Ovary (tissue), 9 donors: Measurements from ENCODE around the gene AMFR. TPM values are rescaled to one million over a fixed set of nuclear protein-coding genes. Genes with fewer than 3 reads are reported as not detected.

Experiments
- DNase-seq, 5 donors: peaks; one replicate each; pipeline ENCODE4 v3.0.0-alpha.2; 2019 to 2020
- H3K27ac ChIP-seq, 2 donors: fragments of 200-600 bp; one replicate each; pipeline versions ENCODE4 v1.5.1 to v1.8.0; 2019 to 2022
- H3K27me3 ChIP-seq: fragments of 200-600 bp; one replicate; pipeline ENCODE4 v1.8.0; 2022
- H3K36me3 ChIP-seq: fragments of 200-600 bp; sonication (generic); one replicate; pipeline ENCODE4 v1.5.1; 2019
- H3K4me1 ChIP-seq: one replicate; pipeline ENCODE4 v1.8.1; 2013; ENCODE audit warnings: mild to moderate bottlenecking, moderate library complexity; ENCODE audit not compliant: insufficient read depth
- H3K4me3 ChIP-seq: fragments of 200-600 bp; sonication (generic); one replicate; pipeline ENCODE4 v1.5.1; 2017
- H3K9me3 ChIP-seq, 2 donors: fragments of 200-600 bp in 1 of 2; sonication (generic) in 1 of 2; one replicate each; pipeline versions ENCODE4 v1.5.1 to v1.8.1; 2013 to 2019; ENCODE audit warnings: mild to moderate bottlenecking in 1 of 2, moderate library complexity in 1 of 2
- EP300 ChIP-seq: sonication (generic); formaldehyde crosslinking; IDR thresholded peaks from one replicate; pipeline ENCODE4 v1.6.1; 2017; ENCODE audit warnings: antibody characterized with exemption
- POLR2A ChIP-seq: fragments of 450-650 bp; IDR thresholded peaks from one replicate; pipeline ENCODE4 v1.6.1; 2017; ENCODE audit warnings: antibody characterized with exemption, mild to moderate bottlenecking, moderate library complexity
- WGBS, 3 donors: extraction: QIAGEN DNeasy Blood & Tissue Kit in 1 of 3; methylation state at CpG; one replicate each; pipeline versions ENCODE4 v1.1.5 to v1.1.7; 2013 to 2017; 5-methylcytosine and 5-hydroxymethylcytosine counted together
- intact Hi-C, 4 donors: fragments of 100-400 bp; cut with DNase I; formaldehyde crosslinking; loops; one replicate each; pipeline versions ENCODE4 v1.11.0 to v1.15.1; 2022 to 2023
- polyA plus RNA-seq, 2 donors: library from polyadenylated mRNA; stranded (reverse); fragments of 200-250 nt in 1 of 2; fragments of 350-450 nt in 1 of 2; fragmentation: Illumina TruSeq in 1 of 2; extraction: RNeasy Lipid Tissue Mini Kit (QIAGEN cat#74804) in 1 of 2; gene quantifications; one replicate each; pipeline ENCODE4 v1.2.3, GENCODE V29; 2013 to 2014
- total RNA-seq, 7 donors: library from RNA; depleted of rRNA in 2 of 7; stranded (reverse); fragments of >200 nt in 2 of 7; fragmentation: NEBNext Ultra II Directional in 3 of 7; extraction: Animal tissue kit (Norgen Biotek cat#: 25700) in 3 of 7; gene quantifications; one replicate each; pipeline versions ENCODE4 v1.1.0 to v1.2.4, GENCODE V29; 2016 to 2023
- TF ChIP-seq, protein P1 (sequence below), 3 donors: fragments of 450-650 bp in 2 of 3; fragments of 200-600 bp in 1 of 3; IDR thresholded peaks; one replicate each; pipeline versions ENCODE4 v1.5.1 to v1.8.0; 2016 to 2022; ENCODE audit warnings: antibody characterized with exemption in 3 of 3, mild to moderate bottlenecking in 1 of 3
- donor health status: DM: no; HTN: no; CAD: no; lungs with moderate emphysema.
- donor health status: DM: no; HTN: no; CAD: no.
- donor health status: Bipolar disorder and iron deficiency.
- donor health status: DM: yes; HTN: yes; CAD: no.
- donor health status: DM: no; HTN: no; CAD: no.
- donor health status: DM: yes; HTN: yes; CAD: no.

AMFR gene
- total and polyA plus RNA-seq, 9 donors: 94.1 to 130 (median 107) TPM

DNA sequence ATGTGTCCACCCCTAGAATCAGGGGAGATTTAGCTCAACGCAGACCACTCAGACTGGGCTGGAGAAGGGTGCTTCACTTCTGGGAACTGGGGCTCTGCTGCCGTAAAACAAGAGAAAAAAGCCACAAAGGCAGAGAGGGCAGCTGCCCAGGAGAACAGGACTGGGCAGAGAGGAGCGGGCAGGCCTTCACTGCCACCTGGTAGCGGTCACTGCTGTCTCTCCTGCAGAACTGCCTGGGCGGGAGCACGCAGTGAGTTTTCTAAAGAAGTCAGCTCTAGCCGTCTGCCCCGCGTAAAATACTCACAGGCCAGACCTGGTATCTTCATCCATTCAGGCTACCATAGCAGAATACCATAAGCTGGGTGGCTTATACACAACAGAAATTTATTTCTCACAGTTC is 103.8 kb downstream of the AMFR start:
- no peak overlapping the region for H3K4me3 ChIP-seq
- no peaks in the 10 kb centered on the region for H3K36me3 ChIP-seq
- DNase-seq: no peak
- H3K27ac ChIP-seq: no peak overlapping the region
- intact Hi-C loops: loop anchor here in 1 of 4 donors (5.0 kb wide), 1 partner anchor 374 kb away; no protein-coding TSS in a partner anchor
- H3K4me1 ChIP-seq: peaks cover 5% of the 10 kb centered on the region
- no peaks in the 10 kb centered on the region for H3K27me3 ChIP-seq
- H3K9me3 ChIP-seq: no peaks in the 10 kb centered on the region
- 81 to 89% (median 86%) methylated on average over 9 of the region's 9 CpGs for WGBS, 3 donors
- TF ChIP-seq EP300 (no peak), POLR2A (no peak)
- TF ChIP-seq, protein P1, sequence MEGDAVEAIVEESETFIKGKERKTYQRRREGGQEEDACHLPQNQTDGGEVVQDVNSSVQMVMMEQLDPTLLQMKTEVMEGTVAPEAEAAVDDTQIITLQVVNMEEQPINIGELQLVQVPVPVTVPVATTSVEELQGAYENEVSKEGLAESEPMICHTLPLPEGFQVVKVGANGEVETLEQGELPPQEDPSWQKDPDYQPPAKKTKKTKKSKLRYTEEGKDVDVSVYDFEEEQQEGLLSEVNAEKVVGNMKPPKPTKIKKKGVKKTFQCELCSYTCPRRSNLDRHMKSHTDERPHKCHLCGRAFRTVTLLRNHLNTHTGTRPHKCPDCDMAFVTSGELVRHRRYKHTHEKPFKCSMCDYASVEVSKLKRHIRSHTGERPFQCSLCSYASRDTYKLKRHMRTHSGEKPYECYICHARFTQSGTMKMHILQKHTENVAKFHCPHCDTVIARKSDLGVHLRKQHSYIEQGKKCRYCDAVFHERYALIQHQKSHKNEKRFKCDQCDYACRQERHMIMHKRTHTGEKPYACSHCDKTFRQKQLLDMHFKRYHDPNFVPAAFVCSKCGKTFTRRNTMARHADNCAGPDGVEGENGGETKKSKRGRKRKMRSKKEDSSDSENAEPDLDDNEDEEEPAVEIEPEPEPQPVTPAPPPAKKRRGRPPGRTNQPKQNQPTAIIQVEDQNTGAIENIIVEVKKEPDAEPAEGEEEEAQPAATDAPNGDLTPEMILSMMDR (IDR thresholded peaks at IDR 0.05): no peak

GRCh38 chr16:56320811-56321558 is 104.4 kb downstream of the AMFR start:
- Histone ChIP-seq H3K9me3 (no peaks in the 10 kb centered on the region), H3K4me3 (no peak overlapping the region), H3K4me1 (peaks cover 5% of the 10 kb centered on the region), H3K27ac (no peak overlapping the region), H3K27me3 (no peaks in the 10 kb centered on the region), H3K36me3 (no peaks in the 10 kb centered on the region)
- intact Hi-C loops: loop anchor here in 1 of 4 donors (5.0 kb wide), 1 partner anchor 374 kb away; no protein-coding TSS in a partner anchor
- 78 to 85% (median 84%) methylated on average over 7 of the region's 7 CpGs for WGBS, 3 donors
- TF ChIP-seq EP300: no peak
- TF ChIP-seq POLR2A: no peak
- TF ChIP-seq, protein P1 (IDR thresholded peaks at IDR 0.05): no peak
- no peak for DNase-seq

DNA sequence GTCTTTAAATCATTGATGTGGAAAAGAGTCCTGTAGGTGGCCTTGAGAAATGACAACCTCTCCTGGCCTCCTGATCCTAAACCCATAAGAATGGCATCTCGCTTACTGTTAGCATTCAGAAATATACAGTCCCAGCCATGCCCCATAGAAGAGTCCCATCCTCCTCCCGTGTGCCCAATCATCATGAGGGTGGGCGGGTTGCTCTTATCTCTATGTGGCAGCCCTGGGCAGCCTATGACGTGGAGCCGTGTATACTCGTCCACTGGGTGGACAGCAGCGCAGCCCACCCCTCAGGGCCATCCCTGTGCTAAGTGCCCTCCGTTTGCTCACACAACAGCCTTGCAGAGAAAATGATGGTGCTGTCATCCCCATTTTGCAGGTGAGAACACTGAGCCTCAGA is 105.3 kb downstream of the AMFR start:
- 82 to 88% (median 83%) methylated on average over 8 of the region's 8 CpGs for WGBS, 3 donors
- H3K4me3 ChIP-seq: no peak overlapping the region
- intact Hi-C loops: loop anchor here in 1 of 4 donors (5.0 kb wide), 1 partner anchor 373 kb away; no protein-coding TSS in a partner anchor

GRCh38 chr16:56319376-56319775 is 106.0 kb downstream of the AMFR start:
- H3K4me3 ChIP-seq: no peak overlapping the region
- DNase-seq: no peak
- WGBS, 3 donors: 88 to 96% (median 92%) methylated on average over 6 of the region's 6 CpGs
- TF ChIP-seq POLR2A: no peak
- no peak for TF ChIP-seq EP300
- TF ChIP-seq, protein P1 (IDR thresholded peaks at IDR 0.05): no peak
- no peaks in the 10 kb centered on the region for H3K9me3 ChIP-seq
- H3K27me3 ChIP-seq: no peaks in the 10 kb centered on the region
- intact Hi-C loops: loop anchor here (2.0 to 10.0 kb wide), 3 partner anchors 375 to 382 kb away; no protein-coding TSS in a partner anchor
- no peaks in the 10 kb centered on the region for H3K36me3 ChIP-seq
- peaks cover 5% of the 10 kb centered on the region for H3K4me1 ChIP-seq
- no peak overlapping the region for H3K27ac ChIP-seq

More for the DNA sequence above, 105.3 kb downstream of the AMFR start:
- no peaks in the 10 kb centered on the region for H3K9me3 ChIP-seq
- H3K27me3 ChIP-seq: no peaks in the 10 kb centered on the region
- H3K4me1 ChIP-seq: peaks cover 5% of the 10 kb centered on the region
- H3K27ac ChIP-seq: no peak overlapping the region
- TF ChIP-seq, protein P1 (IDR thresholded peaks at IDR 0.05): no peak
- TF ChIP-seq EP300 (no peak), POLR2A (no peak)
- no peaks in the 10 kb centered on the region for H3K36me3 ChIP-seq
- DNase-seq: no peak
